HG02763 (cell line): ENCODE data around the gene IARS1.

Experiments used
- ATAC-seq: cut with Tn5 transposase; IDR thresholded peaks from one replicate; pipeline ENCODE4 v1.9.1; 2021; ENCODE audit warnings: mild to moderate bottlenecking, moderate library complexity; ENCODE audit not compliant: unreplicated experiment

Gene IARS1

DNA sequence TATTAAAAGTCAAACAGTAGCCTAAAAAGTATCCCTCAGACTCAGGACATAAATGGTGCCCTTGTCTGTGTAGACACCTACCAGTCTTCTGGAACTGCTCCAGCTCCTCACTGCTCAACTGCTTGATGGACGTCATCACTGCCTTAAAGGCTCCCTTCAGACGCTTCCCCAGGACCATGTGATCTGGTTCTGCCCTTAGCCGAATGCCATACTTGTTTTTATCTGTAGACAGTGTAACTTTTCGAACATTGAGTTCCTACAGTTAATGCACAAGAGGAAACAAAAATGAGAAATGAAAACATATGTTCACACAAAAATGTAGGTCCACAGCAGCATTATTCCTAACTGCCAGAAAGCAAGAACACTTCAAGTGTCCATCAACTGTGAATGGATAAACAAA lies 46.2 kb downstream of the IARS1 start:
- ATAC-seq = no peak

DNA sequence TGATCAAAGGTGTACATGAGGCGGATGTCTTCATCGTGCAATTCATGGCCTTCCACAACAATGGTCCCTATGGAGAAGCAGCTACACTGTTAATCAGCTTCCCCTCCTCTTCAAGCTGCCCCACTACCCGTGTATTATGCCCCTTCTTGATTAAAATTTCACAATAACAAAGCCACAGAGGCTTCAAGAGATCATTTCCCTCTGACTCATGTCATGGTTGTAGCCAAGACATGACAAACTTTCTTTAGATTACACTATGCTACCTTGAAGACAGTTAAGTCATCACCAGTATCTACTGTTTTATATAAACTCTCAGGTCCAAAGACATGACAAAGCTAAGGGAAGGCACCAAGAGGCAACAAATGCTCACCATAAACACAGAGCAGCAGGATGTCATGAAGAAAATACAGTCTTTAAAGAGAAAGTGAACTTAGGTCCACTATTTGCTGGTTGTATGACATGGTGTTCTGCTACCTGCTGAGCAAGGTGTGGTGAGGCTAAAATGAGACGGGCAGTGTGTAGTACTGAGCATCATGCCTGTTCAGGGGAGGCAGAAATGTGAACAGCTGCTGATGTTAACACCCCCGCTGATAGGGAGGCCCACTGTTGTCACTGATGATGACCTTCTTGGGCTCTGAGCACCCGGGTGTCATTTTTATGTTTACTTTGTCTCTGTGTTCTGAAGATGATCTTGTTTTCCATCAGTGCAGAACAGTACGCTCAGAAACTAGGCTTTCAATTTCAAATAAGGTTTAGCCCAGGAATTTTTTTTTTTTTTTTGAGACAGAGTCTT lies 48.3 kb downstream of the IARS1 start:
- ATAC-seq = no peak
